ENCODE measurements around the gene NFATC3. TPM values are rescaled to one million over a fixed set of nuclear protein-coding genes. Genes with fewer than 3 reads are reported as not detected.
A peak's percentile ranks its signal among the peaks of the same experiment; 100 is the strongest.
"Not testable (repeated sequence)": the region's sequence is repeated elsewhere in the genome, so short reads cannot be mapped to it uniquely, and the experiment has no call there.

The NFATC3 gene
- total and polyA plus RNA-seq, 2 of the 8 experiments (the other 6 are each of a cell fraction or from before 2014, with no cell fraction given): 17.6 to 34.5 TPM

- not testable (repeated sequence) for FAIRE-seq; H3K56ac ChIP-seq (replicated peaks; ENCODE audit: insufficient read length, low read depth, low read length); H3K9me3 ChIP-seq (ENCODE audit: insufficient read depth in 2 of 2, low read depth in 1 of 2, low read length in 1 of 2); H4K20me1 ChIP-seq (replicated peaks in 1 of 2; ENCODE audit: control insufficient read depth in 1 of 2, insufficient read depth in 2 of 2, low read length in 2 of 2); H2BK120ac ChIP-seq (replicated peaks; ENCODE audit: low read depth, low read length); H3K18ac ChIP-seq (ENCODE audit: extremely low read depth, low read length); H3K14ac ChIP-seq (ENCODE audit: insufficient read length); H3K4ac ChIP-seq (replicated peaks; ENCODE audit: insufficient read length, low read depth, low read length); H3K27me3 ChIP-seq (replicated peaks in 1 of 4; ENCODE audit: control insufficient read depth in 3 of 4, extremely low read depth in 1 of 4, insufficient read depth in 3 of 4, low read length in 3 of 4); H2AK5ac ChIP-seq (ENCODE audit: low read depth, low read length); H3K23me2 ChIP-seq (ENCODE audit: low read depth, low read length); DNase-seq (ENCODE audit: low read depth in 1 of 2, low spot score in 2 of 2); H3K4me2 ChIP-seq (ENCODE audit: insufficient read depth in 1 of 2, low read depth in 2 of 2, low read length in 2 of 2); H4K5ac ChIP-seq (ENCODE audit: insufficient read length, low read depth, low read length); H3K9ac ChIP-seq (replicated peaks in 1 of 4; ENCODE audit: extremely low read depth in 1 of 4, low read depth in 3 of 4, low read length in 3 of 4); H2BK20ac ChIP-seq (ENCODE audit: low read length); H4K8ac ChIP-seq (ENCODE audit: extremely low read depth, insufficient read depth, low read length); H3K4me1 ChIP-seq (replicated peaks in 1 of 4; ENCODE audit: control insufficient read depth in 3 of 4, insufficient read depth in 4 of 4, low read length in 3 of 4); H2BK15ac ChIP-seq (ENCODE audit: low read length); H2BK5ac ChIP-seq (ENCODE audit: low read depth, low read length); H2BK12ac ChIP-seq (ENCODE audit: low read depth, low read length); H3K4me3 ChIP-seq (ENCODE audit: extremely low read depth in 1 of 4, insufficient read depth in 2 of 4, low read depth in 3 of 4, low read length in 4 of 4); H2AFZ ChIP-seq (ENCODE audit: low read length); H3K23ac ChIP-seq (ENCODE audit: insufficient read length); H3K36me3 ChIP-seq (ENCODE audit: control insufficient read depth in 2 of 4, insufficient read depth in 4 of 4, low read length in 3 of 4); H4K91ac ChIP-seq (replicated peaks; ENCODE audit: insufficient read length, low read length); H3K27ac ChIP-seq (ENCODE audit: low read depth, low read length)
- TF ChIP-seq CEBPB (IDR thresholded peaks at IDR 0.05; ENCODE audit: low read depth, low read length): peak; percentile 60; the same call in 1 of the 2 replicates
- POLR2A ChIA-PET (ENCODE audit: partially characterized antibody): interaction anchor here (1.2 kb wide), 1 partner anchor 35 kb away, joined by 3 read pairs; no protein-coding TSS in a partner anchor
- Histone ChIP-seq H3K79me1 (ENCODE audit: low read depth, low read length) (peaks cover 13% of the 10 kb centered on the region), H3K79me2 (ENCODE audit: control insufficient read depth in 1 of 2, insufficient read depth in 2 of 2, low read length in 2 of 2) (peaks cover 0 to 73% of the 10 kb centered on the region in 2 experiments; a peak in 3 of 4 replicates)
- 97% methylated on average over 5 of the region's 5 CpGs; no CpG with 5 or more reads in 1 of the 2 experiments for WGBS, 2 experiments (ENCODE audit: extremely low coverage in 1 of 2, insufficient coverage in 1 of 2, insufficient read length in 1 of 2, insufficient replicate concordance in 2 of 2, low coverage in 1 of 2, low lambda C conversion rate in 2 of 2, missing lambda C conversion rate in 1 of 2)
- CTCF ChIA-PET (ENCODE audit: partially characterized antibody): interaction anchor here (0.8 to 1.8 kb wide), 3 partner anchors 26 to 109 kb away, joined by 3 to 8 read pairs (median 3); no protein-coding TSS in a partner anchor
Measured at GRCh38 chr16:68120496-68120895, 35.3 kb downstream of the NFATC3 start.

All from H1 (cell line).